H1 (cell line): ENCODE results near the gene CD99. TPM values are rescaled to one million over a fixed set of nuclear protein-coding genes. Genes with fewer than 3 reads are reported as not detected.

Experiments
- ASH2L ChIP-seq: fragments of 200-600, 300-600 bp; sonication (generic); IDR thresholded peaks from one replicate; pipeline ENCODE4 v1.7.1; 2017; ENCODE audit warnings: low read length
- polyA plus RNA-seq, 7 experiments: library from polyadenylated mRNA; depleted of rRNA in 3 of 7; stranded (reverse) in 5 of 7; unstranded in 2 of 7; fragments of >200 nt in 5 of 7; fragments of 200-250 nt in 2 of 7; gene quantifications; 1 replicate in 5 of 7; 2 replicates in 1 of 7; 4 replicates in 1 of 7; pipeline versions ENCODE4 v1.2.1 to v1.2.3, GENCODE V29; 2011 to 2013; ENCODE audit warnings: missing spikeins in 2 of 7, mixed read lengths in 2 of 7
- total RNA-seq: library from RNA; stranded (reverse); fragmentation: NEBNext Ultra II Directional; extraction: Animal tissue kit (Norgen Biotek cat#: 25700); gene quantifications from 2 replicates; pipeline ENCODE4 v1.2.1, GENCODE V29; 2021
- TF ChIP-seq, protein P1 (sequence below): fragments of 300-600 bp; sonication (generic); IDR thresholded peaks from 2 replicates; pipeline ENCODE4 v1.7.1; 2012; ENCODE audit warnings: low read length, moderate library complexity, mild to moderate bottlenecking, inconsistent platforms; ENCODE audit not compliant: insufficient replicate concordance

Gene CD99
- total and polyA plus RNA-seq, 2 of the 8 experiments (the other 6 are each of a cell fraction or from before 2014, with no cell fraction given), result 30.1 to 47.8 TPM

DNA sequence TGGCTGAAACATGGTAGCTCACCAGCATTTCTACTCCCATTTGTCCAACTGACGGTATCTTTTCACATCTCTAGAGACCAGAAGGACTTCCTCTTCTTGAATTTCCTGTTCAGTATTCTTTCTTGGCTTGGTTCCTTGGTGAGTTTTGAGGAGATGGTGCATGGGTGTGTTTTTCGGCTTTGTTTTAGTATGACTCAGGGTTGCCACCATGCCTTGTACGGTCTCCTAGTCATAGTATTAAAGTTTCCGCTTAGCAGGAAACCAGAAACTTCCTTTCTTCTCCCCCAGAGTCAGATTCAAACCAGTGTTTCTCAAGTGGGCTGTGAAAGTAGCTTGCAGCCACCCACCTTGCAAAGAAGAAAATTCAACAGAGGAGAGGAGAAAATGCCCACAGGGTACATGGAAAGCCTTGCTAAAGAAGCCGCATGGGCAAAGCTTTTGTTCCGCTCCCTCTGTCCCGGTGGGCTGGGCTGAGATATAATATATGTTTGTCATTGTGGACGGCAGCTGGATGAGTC lies 5.7 kb downstream of the CD99 start (continued):
- no peak for TF ChIP-seq ASH2L
- TF ChIP-seq, protein P1, sequence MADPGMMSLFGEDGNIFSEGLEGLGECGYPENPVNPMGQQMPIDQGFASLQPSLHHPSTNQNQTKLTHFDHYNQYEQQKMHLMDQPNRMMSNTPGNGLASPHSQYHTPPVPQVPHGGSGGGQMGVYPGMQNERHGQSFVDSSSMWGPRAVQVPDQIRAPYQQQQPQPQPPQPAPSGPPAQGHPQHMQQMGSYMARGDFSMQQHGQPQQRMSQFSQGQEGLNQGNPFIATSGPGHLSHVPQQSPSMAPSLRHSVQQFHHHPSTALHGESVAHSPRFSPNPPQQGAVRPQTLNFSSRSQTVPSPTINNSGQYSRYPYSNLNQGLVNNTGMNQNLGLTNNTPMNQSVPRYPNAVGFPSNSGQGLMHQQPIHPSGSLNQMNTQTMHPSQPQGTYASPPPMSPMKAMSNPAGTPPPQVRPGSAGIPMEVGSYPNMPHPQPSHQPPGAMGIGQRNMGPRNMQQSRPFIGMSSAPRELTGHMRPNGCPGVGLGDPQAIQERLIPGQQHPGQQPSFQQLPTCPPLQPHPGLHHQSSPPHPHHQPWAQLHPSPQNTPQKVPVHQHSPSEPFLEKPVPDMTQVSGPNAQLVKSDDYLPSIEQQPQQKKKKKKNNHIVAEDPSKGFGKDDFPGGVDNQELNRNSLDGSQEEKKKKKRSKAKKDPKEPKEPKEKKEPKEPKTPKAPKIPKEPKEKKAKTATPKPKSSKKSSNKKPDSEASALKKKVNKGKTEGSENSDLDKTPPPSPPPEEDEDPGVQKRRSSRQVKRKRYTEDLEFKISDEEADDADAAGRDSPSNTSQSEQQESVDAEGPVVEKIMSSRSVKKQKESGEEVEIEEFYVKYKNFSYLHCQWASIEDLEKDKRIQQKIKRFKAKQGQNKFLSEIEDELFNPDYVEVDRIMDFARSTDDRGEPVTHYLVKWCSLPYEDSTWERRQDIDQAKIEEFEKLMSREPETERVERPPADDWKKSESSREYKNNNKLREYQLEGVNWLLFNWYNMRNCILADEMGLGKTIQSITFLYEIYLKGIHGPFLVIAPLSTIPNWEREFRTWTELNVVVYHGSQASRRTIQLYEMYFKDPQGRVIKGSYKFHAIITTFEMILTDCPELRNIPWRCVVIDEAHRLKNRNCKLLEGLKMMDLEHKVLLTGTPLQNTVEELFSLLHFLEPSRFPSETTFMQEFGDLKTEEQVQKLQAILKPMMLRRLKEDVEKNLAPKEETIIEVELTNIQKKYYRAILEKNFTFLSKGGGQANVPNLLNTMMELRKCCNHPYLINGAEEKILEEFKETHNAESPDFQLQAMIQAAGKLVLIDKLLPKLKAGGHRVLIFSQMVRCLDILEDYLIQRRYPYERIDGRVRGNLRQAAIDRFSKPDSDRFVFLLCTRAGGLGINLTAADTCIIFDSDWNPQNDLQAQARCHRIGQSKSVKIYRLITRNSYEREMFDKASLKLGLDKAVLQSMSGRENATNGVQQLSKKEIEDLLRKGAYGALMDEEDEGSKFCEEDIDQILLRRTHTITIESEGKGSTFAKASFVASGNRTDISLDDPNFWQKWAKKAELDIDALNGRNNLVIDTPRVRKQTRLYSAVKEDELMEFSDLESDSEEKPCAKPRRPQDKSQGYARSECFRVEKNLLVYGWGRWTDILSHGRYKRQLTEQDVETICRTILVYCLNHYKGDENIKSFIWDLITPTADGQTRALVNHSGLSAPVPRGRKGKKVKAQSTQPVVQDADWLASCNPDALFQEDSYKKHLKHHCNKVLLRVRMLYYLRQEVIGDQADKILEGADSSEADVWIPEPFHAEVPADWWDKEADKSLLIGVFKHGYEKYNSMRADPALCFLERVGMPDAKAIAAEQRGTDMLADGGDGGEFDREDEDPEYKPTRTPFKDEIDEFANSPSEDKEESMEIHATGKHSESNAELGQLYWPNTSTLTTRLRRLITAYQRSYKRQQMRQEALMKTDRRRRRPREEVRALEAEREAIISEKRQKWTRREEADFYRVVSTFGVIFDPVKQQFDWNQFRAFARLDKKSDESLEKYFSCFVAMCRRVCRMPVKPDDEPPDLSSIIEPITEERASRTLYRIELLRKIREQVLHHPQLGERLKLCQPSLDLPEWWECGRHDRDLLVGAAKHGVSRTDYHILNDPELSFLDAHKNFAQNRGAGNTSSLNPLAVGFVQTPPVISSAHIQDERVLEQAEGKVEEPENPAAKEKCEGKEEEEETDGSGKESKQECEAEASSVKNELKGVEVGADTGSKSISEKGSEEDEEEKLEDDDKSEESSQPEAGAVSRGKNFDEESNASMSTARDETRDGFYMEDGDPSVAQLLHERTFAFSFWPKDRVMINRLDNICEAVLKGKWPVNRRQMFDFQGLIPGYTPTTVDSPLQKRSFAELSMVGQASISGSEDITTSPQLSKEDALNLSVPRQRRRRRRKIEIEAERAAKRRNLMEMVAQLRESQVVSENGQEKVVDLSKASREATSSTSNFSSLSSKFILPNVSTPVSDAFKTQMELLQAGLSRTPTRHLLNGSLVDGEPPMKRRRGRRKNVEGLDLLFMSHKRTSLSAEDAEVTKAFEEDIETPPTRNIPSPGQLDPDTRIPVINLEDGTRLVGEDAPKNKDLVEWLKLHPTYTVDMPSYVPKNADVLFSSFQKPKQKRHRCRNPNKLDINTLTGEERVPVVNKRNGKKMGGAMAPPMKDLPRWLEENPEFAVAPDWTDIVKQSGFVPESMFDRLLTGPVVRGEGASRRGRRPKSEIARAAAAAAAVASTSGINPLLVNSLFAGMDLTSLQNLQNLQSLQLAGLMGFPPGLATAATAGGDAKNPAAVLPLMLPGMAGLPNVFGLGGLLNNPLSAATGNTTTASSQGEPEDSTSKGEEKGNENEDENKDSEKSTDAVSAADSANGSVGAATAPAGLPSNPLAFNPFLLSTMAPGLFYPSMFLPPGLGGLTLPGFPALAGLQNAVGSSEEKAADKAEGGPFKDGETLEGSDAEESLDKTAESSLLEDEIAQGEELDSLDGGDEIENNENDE, result no peak
- TF ChIP-seq, all 59 proteins: peak for 0
